HG03175 (cell line): ENCODE measurements around the gene UBE2E2.

Experiments
- ATAC-seq: cut with Tn5 transposase; IDR thresholded peaks from one replicate; pipeline ENCODE4 v1.9.1; 2021; ENCODE audit warnings: mild to moderate bottlenecking, moderate library complexity; ENCODE audit not compliant: unreplicated experiment

The UBE2E2 gene

DNA sequence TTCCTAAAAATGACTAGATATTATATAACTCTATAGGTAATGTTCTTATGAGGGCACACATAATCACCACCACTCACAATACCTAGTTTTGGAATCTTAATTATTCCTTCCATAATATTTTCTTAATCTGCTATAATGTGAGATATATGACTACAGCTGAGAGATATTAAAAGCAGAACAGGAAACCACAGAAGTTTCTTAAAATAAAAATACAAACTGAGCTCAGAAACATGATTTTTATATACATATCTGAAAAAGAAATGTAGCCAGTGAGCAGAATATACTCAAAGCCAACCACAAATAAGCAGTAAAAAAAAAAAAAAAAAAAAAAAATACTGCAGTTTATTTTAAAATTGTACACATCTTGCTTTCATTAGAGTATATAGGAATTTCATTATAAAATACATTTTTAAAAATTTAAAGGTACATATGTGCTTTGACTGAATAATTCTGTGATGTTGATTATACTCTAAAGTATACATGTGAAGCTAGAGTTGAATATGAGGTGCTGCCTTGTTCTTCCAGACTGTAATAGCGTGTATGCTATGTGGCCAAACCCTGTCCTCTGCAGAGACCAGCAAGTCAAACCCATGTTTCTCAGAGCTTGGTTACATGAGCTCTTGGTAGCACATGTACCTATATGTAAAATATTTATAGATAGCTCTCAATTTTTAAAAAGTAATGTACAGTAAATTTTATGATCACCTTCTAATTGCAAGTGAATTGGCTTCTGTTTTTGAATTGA, 175.0 kb downstream of the UBE2E2 start:
- no peak for ATAC-seq

DNA sequence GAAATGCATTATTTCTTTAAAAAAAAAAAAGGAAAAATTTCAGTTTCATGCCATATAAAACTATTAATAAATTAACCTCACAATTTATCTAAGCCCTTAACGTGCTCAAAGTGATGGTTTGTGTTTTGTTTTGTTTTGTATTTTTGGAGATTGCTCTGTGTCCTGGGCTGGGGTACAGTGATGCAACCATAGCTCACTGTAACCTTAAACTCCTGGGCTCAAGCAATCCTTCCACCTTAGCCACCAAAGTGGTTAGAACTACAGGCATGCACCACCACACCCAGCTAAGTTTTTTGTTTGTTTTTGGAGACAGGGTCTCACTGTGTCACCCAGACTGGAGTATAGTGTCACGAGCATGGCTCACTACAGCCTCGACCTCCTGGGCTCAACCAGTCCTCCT, 180.7 kb downstream of the UBE2E2 start:
- no peak for ATAC-seq

GRCh38 chr3:23385327-23385726, 182.2 kb downstream of the UBE2E2 start:
- ATAC-seq = no peak

- ATAC-seq = no peak
Measured at GRCh38 chr3:23387286-23387918, 184.3 kb downstream of the UBE2E2 start.

GRCh38 chr3:23389089-23389488, 186.0 kb downstream of the UBE2E2 start:
- ATAC-seq = no peak

DNA sequence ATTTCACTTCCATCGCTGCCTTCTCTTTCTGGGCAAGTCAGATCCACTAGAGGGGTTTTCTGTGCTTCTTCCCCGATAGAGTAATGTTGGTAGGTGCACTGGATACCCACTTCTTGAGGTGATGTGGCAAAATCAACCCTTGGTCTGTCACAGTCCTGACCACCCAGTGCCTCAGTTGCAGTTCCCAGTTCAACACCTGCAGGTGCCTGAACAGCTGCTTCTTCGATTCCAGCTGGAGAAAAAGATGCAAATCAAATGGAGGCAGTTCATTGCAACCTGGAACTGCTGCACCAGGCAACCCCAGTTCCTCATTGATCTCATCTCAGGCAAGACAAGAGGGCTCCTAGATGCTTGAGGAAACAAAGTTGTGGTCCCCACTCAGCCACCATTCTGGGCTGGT, 186.6 kb downstream of the UBE2E2 start:
- ATAC-seq = peak; percentile 42

GRCh38 chr3:23390446-23390845, 187.3 kb downstream of the UBE2E2 start:
- ATAC-seq = no peak

GRCh38 chr3:23390989-23391553, 187.9 kb downstream of the UBE2E2 start:
- no peak for ATAC-seq

DNA sequence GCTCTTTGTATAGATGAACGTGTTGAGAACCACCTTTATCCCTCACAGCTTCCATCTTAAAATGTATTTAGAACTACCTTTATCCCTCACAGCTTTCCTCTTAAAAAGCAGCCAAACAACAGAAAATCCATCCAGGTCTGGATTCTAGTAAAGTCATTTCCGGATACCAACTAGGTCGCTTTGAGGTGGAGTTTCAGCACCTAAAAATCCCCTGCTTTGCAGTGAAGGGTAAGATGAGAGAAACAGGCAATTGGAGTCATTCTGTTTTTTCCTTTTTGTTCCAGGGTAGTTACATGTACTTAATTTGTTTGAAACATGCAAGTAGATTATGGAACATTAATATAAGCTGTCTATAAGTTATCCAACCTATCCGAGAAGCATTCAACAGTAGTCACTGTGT, 192.0 kb downstream of the UBE2E2 start:
- ATAC-seq = no peak

DNA sequence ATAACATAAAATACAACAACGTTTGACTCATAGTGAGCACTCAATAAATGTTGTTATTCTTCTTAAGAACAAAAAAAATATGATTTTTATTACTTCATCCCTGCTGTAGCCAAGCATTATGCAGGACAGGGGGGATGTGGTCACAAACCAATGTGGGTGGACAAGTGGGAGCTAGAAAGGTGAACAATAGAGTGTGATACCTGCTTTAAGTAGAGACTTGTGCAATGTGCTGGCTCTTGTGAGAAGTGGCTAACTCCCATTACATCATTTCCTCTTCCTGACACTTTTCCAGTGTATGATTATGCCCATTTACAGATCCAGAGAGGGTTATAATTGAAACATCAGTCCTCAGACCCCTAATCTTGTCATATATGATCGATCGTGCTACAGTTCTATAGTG, 193.6 kb downstream of the UBE2E2 start:
- ATAC-seq = no peak

DNA sequence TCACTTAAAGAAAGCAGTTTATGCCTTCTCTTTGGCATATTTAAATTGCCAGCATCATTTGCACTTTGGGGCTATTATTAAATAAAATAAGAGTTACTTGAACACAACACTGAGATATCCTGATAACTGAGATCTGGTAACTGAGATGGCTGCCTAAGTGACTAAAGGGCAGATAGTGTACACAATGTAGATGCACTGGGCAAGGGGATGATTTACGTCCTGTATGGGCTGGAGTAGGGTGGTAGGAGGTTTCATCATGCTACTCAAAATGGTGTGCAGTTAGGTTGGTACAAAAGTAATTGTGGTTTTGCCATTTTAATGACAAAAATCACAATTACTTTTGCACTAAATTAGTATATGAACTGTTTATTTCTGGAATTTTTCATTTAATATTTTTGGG, 196.1 kb downstream of the UBE2E2 start:
- ATAC-seq = no peak

- no peak for ATAC-seq
Measured at GRCh38 chr3:23402728-23403492, 199.8 kb downstream of the UBE2E2 start.

GRCh38 chr3:23404246-23404645, 201.1 kb downstream of the UBE2E2 start:
- ATAC-seq = no peak

DNA sequence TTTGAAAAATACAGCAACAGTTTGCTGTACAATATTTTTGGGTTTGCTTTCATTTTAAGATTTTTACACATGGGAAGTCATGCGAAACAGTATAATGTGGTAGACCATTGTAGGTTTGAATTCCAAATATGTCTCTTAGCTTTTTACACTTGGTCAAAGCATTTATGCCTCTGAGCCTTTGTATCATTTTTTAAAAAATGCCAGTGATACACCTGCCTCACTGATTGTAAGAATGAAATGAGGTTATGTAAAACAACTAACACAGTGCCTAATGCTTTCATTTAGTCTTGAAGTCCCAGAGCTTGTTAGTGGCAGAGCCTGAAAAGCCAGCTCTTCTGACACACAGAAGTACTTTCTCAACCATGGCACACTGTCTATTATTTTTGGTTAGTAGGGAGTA, 202.0 kb downstream of the UBE2E2 start:
- peak; percentile 64 for ATAC-seq

DNA sequence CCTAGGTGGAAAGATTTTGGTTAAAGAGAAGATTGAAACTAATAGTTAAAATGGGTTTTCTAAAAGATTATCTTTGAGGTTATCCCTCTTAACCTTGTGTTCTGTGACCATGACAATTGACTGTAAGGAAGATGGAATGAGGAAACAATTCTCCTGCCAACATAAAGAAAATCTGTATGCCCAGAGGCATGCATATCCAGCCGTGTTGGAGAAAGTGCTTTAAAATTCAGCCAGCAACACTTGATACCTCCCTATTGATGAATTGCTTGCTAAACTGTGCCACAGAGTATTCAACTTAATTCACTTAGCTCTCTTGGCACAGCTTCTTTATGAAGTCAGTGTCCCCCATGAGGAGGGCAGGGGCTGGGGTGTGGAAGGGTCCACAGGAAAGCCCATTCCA, 203.5 kb downstream of the UBE2E2 start:
- ATAC-seq = no peak

- ATAC-seq = no peak
Measured at GRCh38 chr3:23418026-23418425, 214.9 kb downstream of the UBE2E2 start.

- ATAC-seq = peak; percentile 38
Measured at GRCh38 chr3:23421811-23422516, 218.8 kb downstream of the UBE2E2 start.

DNA sequence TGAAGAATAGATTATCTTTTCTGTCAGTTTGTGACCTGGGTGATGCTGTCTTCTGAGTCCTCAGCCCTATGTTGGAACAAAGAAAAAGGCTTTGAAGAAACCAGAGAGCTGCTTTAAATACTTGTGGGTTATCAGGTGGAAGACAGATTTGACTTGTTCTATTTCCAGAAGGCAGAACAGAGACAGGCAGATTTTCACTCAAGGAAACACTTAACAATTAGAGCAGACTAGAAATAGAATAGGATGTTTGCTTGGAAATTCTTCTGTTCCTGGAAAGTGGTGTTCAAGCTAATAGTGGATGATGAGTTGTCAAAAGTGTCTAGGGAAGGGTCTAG, 219.4 kb downstream of the UBE2E2 start:
- ATAC-seq = peak; percentile 77

- ATAC-seq = no peak
Measured at GRCh38 chr3:23425410-23425809, 222.3 kb downstream of the UBE2E2 start.

- ATAC-seq = no peak
Measured at GRCh38 chr3:23430781-23431398, 227.8 kb downstream of the UBE2E2 start.

GRCh38 chr3:23431764-23432163, 228.6 kb downstream of the UBE2E2 start:
- ATAC-seq = no peak
